HepG2 (cell line): ENCODE measurements around the gene IRAK2. TPM values are rescaled to one million over a fixed set of nuclear protein-coding genes. Genes with fewer than 3 reads are reported as not detected.

ENCODE experiments used
- HNRNPK ChIP-seq: fragments of 200-400 bp; formaldehyde crosslinking; IDR thresholded peaks from 2 replicates; pipeline ENCODE4 v1.6.1; 2018; ENCODE audit warnings: low read length, low read depth, moderate library complexity, mild to moderate bottlenecking; ENCODE audit not compliant: poor library complexity, severe bottlenecking
- KLF6 ChIP-seq: IDR thresholded peaks from 2 replicates; pipeline ENCODE4 v1.8.0; 2016; ENCODE audit warnings: missing biosample characterization, missing genetic modification reagents
- NFAT5 ChIP-seq: sonication (generic); formaldehyde crosslinking; IDR thresholded peaks from 2 replicates; pipeline ENCODE4 v1.4.0; 2020; ENCODE audit warnings: missing genetic modification reagents
- NR2F2 ChIP-seq: IDR thresholded peaks from 2 replicates; pipeline ENCODE4 v1.6.1; 2012; ENCODE audit warnings: low read depth, inconsistent platforms, borderline replicate concordance
- PBX3 ChIP-seq: sonication (generic); formaldehyde crosslinking; IDR thresholded peaks from 2 replicates; pipeline ENCODE4 v1.8.1; 2023; ENCODE audit warnings: missing genetic modification reagents, inconsistent platforms, borderline replicate concordance
- PITX1 ChIP-seq: sonication (generic); formaldehyde crosslinking; IDR thresholded peaks from 2 replicates; pipeline ENCODE4 v1.5.1; 2020; ENCODE audit warnings: mild to moderate bottlenecking, missing genetic modification reagents
- POLR2AphosphoS5 ChIP-seq: IDR thresholded peaks from 2 replicates; pipeline ENCODE4 v1.6.1; 2012; ENCODE audit warnings: low read depth, low read length
- RFXAP ChIP-seq: sonication (generic); formaldehyde crosslinking; IDR thresholded peaks from 2 replicates; pipeline ENCODE4 v1.4.0; 2020; ENCODE audit warnings: missing genetic modification reagents, borderline replicate concordance
- ZBTB8A ChIP-seq: sonication (generic); formaldehyde crosslinking; IDR thresholded peaks from 2 replicates; pipeline ENCODE4 v1.4.0; 2020; ENCODE audit warnings: mild to moderate bottlenecking, low read depth, missing genetic modification reagents, borderline replicate concordance
- ZFYVE20 ChIP-seq: sonication (generic); formaldehyde crosslinking; IDR thresholded peaks from 2 replicates; pipeline ENCODE4 v1.8.0; 2023; ENCODE audit warnings: low read depth, mild to moderate bottlenecking, moderate library complexity, missing genetic modification reagents, borderline replicate concordance
- ZMAT5 ChIP-seq: sonication (generic); formaldehyde crosslinking; IDR thresholded peaks from 2 replicates; pipeline ENCODE4 v1.5.0; 2020; ENCODE audit warnings: mild to moderate bottlenecking, low read depth, missing genetic modification reagents, borderline replicate concordance
- ZNF503 ChIP-seq: sonication (generic); formaldehyde crosslinking; IDR thresholded peaks from 2 replicates; pipeline ENCODE4 v1.4.0; 2020; ENCODE audit warnings: missing genetic modification reagents
- ZNF513 ChIP-seq: sonication (generic); formaldehyde crosslinking; conservative IDR thresholded peaks from 2 replicates; pipeline ENCODE4 v1.5.0; 2020; ENCODE audit warnings: missing genetic modification reagents
- ZNF552 ChIP-seq: sonication (generic); formaldehyde crosslinking; IDR thresholded peaks from 2 replicates; pipeline ENCODE4 v1.9.0; 2022; ENCODE audit warnings: missing genetic modification reagents, mild to moderate bottlenecking, borderline replicate concordance
- ZSCAN29 ChIP-seq: sonication (generic); formaldehyde crosslinking; conservative IDR thresholded peaks from 2 replicates; pipeline ENCODE4 v1.4.0; 2020; ENCODE audit warnings: mild to moderate bottlenecking, missing genetic modification reagents
- ZSCAN5A ChIP-seq: sonication (generic); formaldehyde crosslinking; IDR thresholded peaks from 2 replicates; pipeline ENCODE4 v1.8.0; 2022; ENCODE audit warnings: mild to moderate bottlenecking, missing genetic modification reagents, borderline replicate concordance
- polyA plus RNA-seq, 8 experiments: library from polyadenylated mRNA; depleted of rRNA in 3 of 8; stranded (reverse) in 7 of 8; unstranded in 1 of 8; fragments of >200 nt; fragmentation: Illumina TruSeq in 4 of 8; extraction: Trizol in 4 of 8; gene quantifications; 2 replicates each; pipeline versions ENCODE4 v1.2.1 to v1.2.3, GENCODE V29; 2011 to 2016; ENCODE audit warnings: low read depth in 4 of 8, missing spikeins in 1 of 8, mixed read lengths in 1 of 8; ENCODE audit not compliant: insufficient read depth in 1 of 8
- total RNA-seq, 5 experiments: library from RNA; depleted of rRNA; stranded (reverse); fragments of >200 nt; fragmentation: Illumina TruSeq; extraction: Trizol; gene quantifications; 2 replicates each; pipeline ENCODE4 v1.2.3, GENCODE V29; 2016; ENCODE audit warnings: low read depth in 1 of 5

The IRAK2 gene
- total and polyA plus RNA-seq, 2 of the 13 experiments (the other 11 are each of a cell fraction or from before 2014, with no cell fraction given), result 13.1 to 23.3 TPM

- TF ChIP-seq NFAT5 (0 out of 2 replicates have a peak, but pooled peaks have one; percentile 1), ZNF503 (no peak), ZNF513 (CRISPR knock-in tag) (no peak), NR2F2 (no peak), KLF6 (no peak), ZSCAN5A (CRISPR knock-in tag) (no peak; the same call in 1 of the 2 replicates), ZBTB8A (CRISPR knock-in tag) (no peak), POLR2AphosphoS5 (no peak), ZNF552 (CRISPR knock-in tag) (no peak), PBX3 (no peak), PITX1 (CRISPR knock-in tag) (peak; percentile 11; the same call in 1 of the 2 replicates), ZSCAN29 (CRISPR knock-in tag) (0 out of 2 replicates have a peak, but pooled peaks have one; percentile 10), ZFYVE20 (no peak), RFXAP (no peak), HNRNPK (no peak), ZMAT5 (CRISPR knock-in tag) (no peak)
These were observed 84.4 kb downstream of the IRAK2 start (continued) for GRCh38 chr3:10248984-10249748.
